NCI-H2227 (cell line): ENCODE data around the gene ADRB1.

Source experiments
- DNase-seq: peaks from one replicate; lab custom pipeline; 2025; ENCODE audit not compliant: unreplicated experiment; lab: John Stamatoyannopoulos, UW

Gene ADRB1

GRCh38 chr10:114025611-114026130, 18.0 kb upstream of the ADRB1 start:
- DNase-seq, result no peak

GRCh38 chr10:114026189-114027040, 17.3 kb upstream of the ADRB1 start:
- DNase-seq, result no peak

DNA sequence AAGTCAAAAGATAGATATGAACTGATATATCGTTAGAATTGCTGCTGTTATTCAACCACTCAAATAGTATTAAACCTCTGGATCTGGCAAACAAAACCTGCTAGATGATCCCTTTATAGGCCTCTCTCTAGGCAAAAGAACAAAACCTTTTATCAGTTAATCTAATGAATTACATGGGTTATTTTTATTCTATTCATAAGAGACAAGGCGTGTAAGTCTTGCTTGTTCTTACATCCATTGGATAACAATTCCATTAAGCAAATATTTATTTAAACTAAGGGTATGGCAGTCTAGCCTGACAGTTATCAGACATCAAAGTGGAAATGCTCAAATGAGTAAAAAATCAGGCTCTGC, 16.6 kb upstream of the ADRB1 start:
- no peak for DNase-seq

- DNase-seq, result no peak
Observed at GRCh38 chr10:114027951-114028350, 15.7 kb upstream of the ADRB1 start.

- no peak for DNase-seq
Observed at GRCh38 chr10:114028425-114028824, 15.2 kb upstream of the ADRB1 start.

- no peak for DNase-seq
Observed at GRCh38 chr10:114029655-114030054, 14.0 kb upstream of the ADRB1 start.

GRCh38 chr10:114030140-114030539, 13.5 kb upstream of the ADRB1 start:
- no peak for DNase-seq

- DNase-seq, result no peak
Observed at GRCh38 chr10:114031073-114031972, 12.3 kb upstream of the ADRB1 start.

GRCh38 chr10:114033566-114033965, 10.1 kb upstream of the ADRB1 start:
- no peak for DNase-seq

GRCh38 chr10:114034923-114035645, 8.6 kb upstream of the ADRB1 start:
- DNase-seq, result no peak

DNA sequence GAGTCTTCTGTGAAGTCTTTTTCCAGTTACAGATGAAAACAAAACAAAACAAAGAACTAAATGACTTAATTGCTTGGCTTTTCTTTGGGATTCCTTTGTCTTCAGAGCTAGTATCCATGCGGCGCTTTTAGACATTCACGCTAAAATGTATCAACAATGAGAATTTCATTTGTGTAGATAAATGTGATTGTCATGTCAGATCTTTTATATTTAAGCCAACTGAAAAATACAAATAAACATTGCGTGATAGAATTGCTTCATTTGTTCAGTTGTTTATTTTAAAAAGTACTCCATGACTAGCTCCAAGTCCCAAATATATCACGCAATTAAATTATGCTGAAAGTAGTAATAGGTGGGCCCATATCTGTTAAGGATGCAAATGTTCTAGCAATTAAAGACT, 7.9 kb upstream of the ADRB1 start:
- DNase-seq, result no peak

DNA sequence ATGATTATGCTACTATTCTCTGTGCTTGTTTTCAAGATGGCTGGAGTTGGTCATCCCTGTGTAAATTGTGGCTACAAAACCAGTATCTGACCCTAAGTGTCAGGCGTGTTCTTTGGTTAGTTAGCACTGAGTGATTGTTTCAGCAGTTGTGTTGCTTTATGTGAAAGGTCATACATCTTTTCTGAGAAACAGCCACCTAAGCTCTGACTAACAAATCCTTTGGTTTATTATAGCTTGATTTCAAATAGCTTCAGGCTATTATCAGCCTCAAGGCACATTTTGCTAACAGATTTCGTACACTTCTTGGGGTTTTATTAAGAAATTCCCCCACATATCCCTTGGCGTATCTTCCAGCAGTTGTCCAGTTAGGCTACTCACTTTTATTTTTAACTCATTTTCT, 4.8 kb upstream of the ADRB1 start:
- no peak for DNase-seq

GRCh38 chr10:114041166-114041565, 2.5 kb upstream of the ADRB1 start:
- DNase-seq, result no peak

DNA sequence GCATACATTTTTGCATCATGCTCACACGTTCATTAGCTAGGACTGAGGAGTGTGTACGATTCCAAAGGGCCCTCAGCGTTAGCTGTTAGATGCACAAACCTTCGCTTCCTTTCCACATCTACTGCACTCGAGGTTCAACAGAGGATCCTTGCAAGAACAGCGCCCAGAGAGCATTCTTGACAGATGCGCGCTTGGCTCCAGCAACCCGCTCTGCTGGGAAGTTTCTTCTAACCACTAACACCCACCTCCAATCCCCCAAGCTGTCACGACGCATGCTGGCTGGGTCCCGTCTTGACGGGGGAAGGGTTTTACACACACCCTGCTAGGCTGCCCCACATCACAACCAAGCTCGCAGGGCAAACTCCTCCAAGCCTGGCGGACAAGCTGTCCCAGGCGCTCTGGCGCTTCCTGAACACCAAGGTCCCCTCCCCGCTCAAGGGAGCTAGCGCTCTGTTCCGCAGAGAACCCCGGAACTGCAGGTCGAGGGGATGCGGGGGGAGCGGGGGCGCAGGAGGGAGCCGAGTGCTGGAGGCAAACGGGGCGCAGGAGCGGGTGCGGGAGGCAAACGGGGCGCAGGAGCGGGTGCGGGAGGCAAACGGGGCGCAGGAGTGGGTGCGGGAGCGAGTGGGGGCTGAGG, 653 bp upstream of the ADRB1 start:
- DNase-seq, result peak; percentile 66

- peak; percentile 16 for DNase-seq
Observed at GRCh38 chr10:114044247-114045135, 825 bp downstream of the ADRB1 start.

- peak; percentile 49 for DNase-seq
Observed at GRCh38 chr10:114045136-114046086, 1.7 kb downstream of the ADRB1 start.

DNA sequence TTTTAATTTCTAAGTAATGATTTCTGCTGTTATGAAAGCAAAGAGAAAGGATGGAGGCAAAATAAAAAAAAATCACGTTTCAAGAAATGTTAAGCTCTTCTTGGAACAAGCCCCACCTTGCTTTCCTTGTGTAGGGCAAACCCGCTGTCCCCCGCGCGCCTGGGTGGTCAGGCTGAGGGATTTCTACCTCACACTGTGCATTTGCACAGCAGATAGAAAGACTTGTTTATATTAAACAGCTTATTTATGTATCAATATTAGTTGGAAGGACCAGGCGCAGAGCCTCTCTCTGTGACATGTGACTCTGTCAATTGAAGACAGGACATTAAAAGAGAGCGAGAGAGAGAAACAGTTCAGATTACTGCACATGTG, 2.4 kb downstream of the ADRB1 start:
- no peak for DNase-seq

DNA sequence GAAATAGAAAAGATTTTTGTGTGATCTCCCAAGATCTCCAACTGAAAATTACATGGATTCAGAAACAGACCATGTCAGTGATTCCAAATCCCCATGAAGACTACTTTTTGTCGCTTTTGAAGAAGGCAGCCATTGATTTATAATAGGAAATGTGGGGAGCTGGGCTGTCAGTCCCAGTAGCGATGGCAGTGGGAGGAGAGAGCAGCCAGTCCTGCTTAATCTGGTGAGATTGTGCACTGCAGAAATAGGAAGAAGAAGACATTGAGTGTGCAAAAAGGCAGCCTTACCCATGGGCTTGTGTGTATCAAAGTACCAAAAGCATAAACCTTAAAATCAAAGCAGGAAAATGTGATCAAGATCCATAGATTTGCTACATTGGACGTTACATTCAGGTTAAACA, 4.8 kb downstream of the ADRB1 start:
- no peak for DNase-seq

GRCh38 chr10:114051714-114052113, 8.0 kb downstream of the ADRB1 start:
- DNase-seq, result no peak
